PC-3 (cell line): Measurements from ENCODE around the gene CFAP54. TPM values are rescaled to one million over a fixed set of nuclear protein-coding genes. Genes with fewer than 3 reads are reported as not detected.
A peak's percentile ranks its signal among the peaks of the same experiment; 100 is the strongest.

ENCODE experiments used
- ATAC-seq: fragments of 200-7000 bp; cut with Tn5 transposase; 2 replicates; pipeline ENCODE4 v1.9.1; 2020; ENCODE audit warnings: mild to moderate bottlenecking, moderate library complexity
- BruUV-seq: library from RNA; stranded (reverse); fragments of 400-500 nt; replicated peaks from 2 replicates; lab custom pipeline; 2021; lab: Mats Ljungman, UMichigan
- CTCF ChIA-PET: fragments of 300-600 bp; sonication (Branson Sonifier 250); formaldehyde crosslinking; loops from one replicate; lab custom pipeline; 2022; ENCODE audit warnings: antibody characterized with exemption; lab: Charles Lee
- POLR2A ChIA-PET: fragments of 300-600 bp; sonication (Branson Sonifier 250); formaldehyde crosslinking; loops from one replicate; lab custom pipeline; 2022; ENCODE audit warnings: antibody characterized with exemption; ENCODE audit not compliant: unreplicated experiment; lab: Charles Lee
- DNase-seq: peaks from one replicate; pipeline ENCODE4 v3.0.0-alpha.2; 2015
- H2AFZ ChIP-seq: fragments of 300-600 bp; sonication (generic); 2 replicates; pipeline ENCODE4 v1.6.0; 2016; ENCODE audit warnings: antibody characterized with exemption, low read length
- H3F3A ChIP-seq: fragments of 300-600 bp; sonication (generic); one replicate; pipeline ENCODE4 v1.6.0; 2017; ENCODE audit warnings: antibody characterized with exemption, low read length, control low read depth, mild to moderate bottlenecking; ENCODE audit not compliant: unreplicated experiment
- H3K27ac ChIP-seq: fragments of 300-600 bp; sonication (generic); 2 replicates; pipeline ENCODE4 v1.5.1; 2016; ENCODE audit warnings: mild to moderate bottlenecking, low read length
- H3K27me3 ChIP-seq: fragments of 300-600 bp; sonication (generic); 2 replicates; pipeline ENCODE4 v1.6.1; 2016; ENCODE audit warnings: low read length, mixed read lengths
- H3K36me3 ChIP-seq: fragments of 300-600 bp; sonication (generic); 2 replicates; pipeline ENCODE4 v1.6.1; 2016; ENCODE audit warnings: low read depth, mixed run types, low read length, mixed read lengths
- H3K4me1 ChIP-seq: fragments of 300-600 bp; sonication (generic); 2 replicates; pipeline ENCODE4 v1.5.1; 2016; ENCODE audit warnings: low read length; ENCODE audit not compliant: insufficient read depth
- H3K4me2 ChIP-seq: fragments of 300-600 bp; sonication (generic); 2 replicates; pipeline ENCODE4 v1.6.0; 2016; ENCODE audit warnings: low read length
- H3K4me3 ChIP-seq: fragments of 300-600 bp; sonication (generic); 2 replicates; pipeline ENCODE4 v1.5.1; 2016; ENCODE audit warnings: mild to moderate bottlenecking, low read length, mixed read lengths
- H3K79me2 ChIP-seq: fragments of 300-600 bp; sonication (generic); 2 replicates; pipeline ENCODE4 v1.6.1; 2017; ENCODE audit warnings: low read length, mixed read lengths
- H3K9ac ChIP-seq: fragments of 300-600 bp; sonication (generic); 2 replicates; pipeline ENCODE4 v1.6.0; 2016; ENCODE audit warnings: mild to moderate bottlenecking, low read length
- H3K9me2 ChIP-seq: fragments of 300-600 bp; sonication (generic); replicated peaks from 2 replicates; pipeline ENCODE4 v1.6.1; 2016; ENCODE audit warnings: mixed run types, low read length, mixed read lengths
- H3K9me3 ChIP-seq: fragments of 300-600 bp; sonication (generic); 2 replicates; pipeline ENCODE4 v1.6.1; 2016; ENCODE audit warnings: low read length, mixed read lengths
- H4K20me1 ChIP-seq: fragments of 300-600 bp; sonication (generic); 2 replicates; pipeline ENCODE4 v1.6.1; 2016; ENCODE audit warnings: low read length, mixed read lengths
- EZH2 ChIP-seq: fragments of 300-600 bp; sonication (generic); IDR thresholded peaks from one replicate; pipeline ENCODE4 v1.6.1; 2017; ENCODE audit warnings: antibody characterized with exemption, mild to moderate bottlenecking, low read length; ENCODE audit not compliant: unreplicated experiment
- EZH2phosphoT487 ChIP-seq: fragments of 300-600 bp; sonication (generic); IDR thresholded peaks from 2 replicates; pipeline ENCODE4 v1.6.1; 2018; ENCODE audit warnings: mild to moderate bottlenecking, antibody characterized with exemption, low read length, borderline replicate concordance
- intact Hi-C: fragments of 100-400 bp; cut with micrococcal nuclease; formaldehyde crosslinking; loops from 2 replicates; pipeline ENCODE4 v1.9.0; 2023
- total RNA-seq: library from RNA; depleted of rRNA; stranded (reverse); fragments of >200 nt; gene quantifications from 2 replicates; pipeline ENCODE4 v1.2.3, GENCODE V29; 2014
- TF ChIP-seq, protein P1 (sequence below): fragments of 300-600 bp; sonication (generic); conservative IDR thresholded peaks from 2 replicates; pipeline ENCODE4 v1.5.1; 2017; ENCODE audit warnings: antibody characterized with exemption, low read depth, mild to moderate bottlenecking, low read length

Gene CFAP54
- total RNA-seq, 1 experiment from 2014 or later: 0.77 TPM

DNA sequence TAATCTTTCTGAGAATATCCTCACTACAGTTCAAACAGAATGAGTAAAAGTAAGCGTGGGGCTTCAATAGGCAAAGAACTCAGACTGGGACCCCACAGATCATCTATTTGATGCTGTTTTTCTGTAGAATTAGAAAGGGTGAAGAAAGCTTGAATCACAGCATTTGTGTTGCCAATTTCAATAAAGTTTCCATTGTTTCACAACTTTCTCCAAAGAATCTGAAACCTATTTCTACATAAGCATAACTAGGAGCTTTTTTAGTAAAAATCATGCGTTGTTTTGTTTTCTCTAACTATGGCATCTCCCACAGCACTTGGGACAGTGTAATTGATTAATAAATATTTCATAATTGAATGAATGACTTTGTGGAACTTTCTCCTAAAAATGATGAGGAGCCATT, 401.0 kb downstream of the CFAP54 start:
- no peaks in the 10 kb centered on the region for H3K27me3 ChIP-seq
- H3K79me2 ChIP-seq: no peaks in the 10 kb centered on the region
- ATAC-seq (no peak), DNase-seq (no peak)
- H3K4me3 ChIP-seq: no peak overlapping the region; the same call in 1 of the 2 replicates
- ChIA-PET POLR2A (no interaction called here), CTCF (interaction anchor here (0.6 kb wide), 1 partner anchor 112 kb away, joined by 3 read pairs; no protein-coding TSS in a partner anchor)
- H3F3A ChIP-seq: no peaks in the 10 kb centered on the region
- TF ChIP-seq EZH2phosphoT487: no peak
- TF ChIP-seq EZH2: no peak
- TF ChIP-seq, protein P1, sequence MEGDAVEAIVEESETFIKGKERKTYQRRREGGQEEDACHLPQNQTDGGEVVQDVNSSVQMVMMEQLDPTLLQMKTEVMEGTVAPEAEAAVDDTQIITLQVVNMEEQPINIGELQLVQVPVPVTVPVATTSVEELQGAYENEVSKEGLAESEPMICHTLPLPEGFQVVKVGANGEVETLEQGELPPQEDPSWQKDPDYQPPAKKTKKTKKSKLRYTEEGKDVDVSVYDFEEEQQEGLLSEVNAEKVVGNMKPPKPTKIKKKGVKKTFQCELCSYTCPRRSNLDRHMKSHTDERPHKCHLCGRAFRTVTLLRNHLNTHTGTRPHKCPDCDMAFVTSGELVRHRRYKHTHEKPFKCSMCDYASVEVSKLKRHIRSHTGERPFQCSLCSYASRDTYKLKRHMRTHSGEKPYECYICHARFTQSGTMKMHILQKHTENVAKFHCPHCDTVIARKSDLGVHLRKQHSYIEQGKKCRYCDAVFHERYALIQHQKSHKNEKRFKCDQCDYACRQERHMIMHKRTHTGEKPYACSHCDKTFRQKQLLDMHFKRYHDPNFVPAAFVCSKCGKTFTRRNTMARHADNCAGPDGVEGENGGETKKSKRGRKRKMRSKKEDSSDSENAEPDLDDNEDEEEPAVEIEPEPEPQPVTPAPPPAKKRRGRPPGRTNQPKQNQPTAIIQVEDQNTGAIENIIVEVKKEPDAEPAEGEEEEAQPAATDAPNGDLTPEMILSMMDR: no peak
- no peaks in the 10 kb centered on the region for H4K20me1 ChIP-seq
- H3K9me2 ChIP-seq: no peaks in the 10 kb centered on the region
- H3K36me3 ChIP-seq: no peaks in the 10 kb centered on the region
- no TSS peak for BruUV-seq
- intact Hi-C loops: no loop called here
- no peak overlapping the region for H3K9ac ChIP-seq
- H2AFZ ChIP-seq: 0 out of 2 replicates have a peak overlapping the region, but pooled peaks have one; percentile 0
- peaks cover 21% of the 10 kb centered on the region for H3K4me1 ChIP-seq
- H3K9me3 ChIP-seq: no peaks in the 10 kb centered on the region
- peak overlapping the region; percentile 48 for H3K4me2 ChIP-seq
- H3K27ac ChIP-seq: peak overlapping the region; percentile 48

DNA sequence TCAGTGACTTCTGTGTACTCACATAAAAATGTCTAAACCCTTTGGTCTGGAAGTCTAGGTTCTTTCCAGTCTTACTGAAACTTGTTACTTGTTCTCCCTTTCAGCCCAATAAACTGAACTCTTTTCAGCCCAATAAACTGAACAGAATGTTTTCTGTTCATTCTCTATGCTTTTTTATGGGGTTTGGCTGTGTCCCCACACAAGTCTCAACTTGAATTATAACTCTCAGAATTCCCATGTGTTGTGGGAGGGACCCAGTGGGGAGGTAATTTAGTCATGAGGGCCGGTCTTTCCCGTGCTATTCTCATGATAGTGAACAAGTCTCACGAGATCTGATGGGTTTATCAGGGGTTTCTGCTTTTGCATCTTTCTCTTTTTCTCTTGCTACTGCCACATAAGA, 402.7 kb downstream of the CFAP54 start:
- Histone ChIP-seq H3K4me3 (no peak overlapping the region), H3K27ac (no peak overlapping the region), H3F3A (no peaks in the 10 kb centered on the region), H3K9ac (no peak overlapping the region), H3K4me1 (peaks cover 21% of the 10 kb centered on the region), H2AFZ (no peak overlapping the region), H3K27me3 (no peaks in the 10 kb centered on the region), H4K20me1 (no peaks in the 10 kb centered on the region), H3K9me2 (no peaks in the 10 kb centered on the region), H3K36me3 (no peaks in the 10 kb centered on the region), H3K9me3 (no peaks in the 10 kb centered on the region), H3K79me2 (no peaks in the 10 kb centered on the region), H3K4me2 (no peak overlapping the region)
- intact Hi-C loops: no loop called here
- no TSS peak for BruUV-seq
- POLR2A ChIA-PET: no interaction called here
- DNase-seq (no peak), ATAC-seq (no peak)
- no peak for TF ChIP-seq EZH2
- TF ChIP-seq, protein P1: no peak
- TF ChIP-seq EZH2phosphoT487: no peak
- CTCF ChIA-PET: no interaction called here

DNA sequence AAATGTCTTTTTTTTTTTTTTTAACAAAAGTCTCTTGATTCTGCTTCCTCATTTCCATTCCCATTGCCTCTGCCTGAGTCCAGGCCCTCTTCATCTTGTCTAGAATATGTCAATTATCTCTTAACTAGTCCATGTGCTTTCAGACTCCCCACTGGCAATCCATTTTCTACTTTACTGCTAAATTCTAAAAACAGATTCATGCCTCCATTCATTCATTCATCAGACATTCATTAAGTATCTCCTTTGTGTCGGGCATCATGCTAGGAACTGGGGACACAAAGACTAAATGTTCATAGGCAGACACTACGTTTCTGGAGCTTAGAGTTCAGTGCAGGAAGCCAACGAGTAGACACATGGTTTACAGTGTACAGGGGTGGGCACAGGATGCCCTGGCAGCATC, 408.0 kb downstream of the CFAP54 start:
- intact Hi-C loops: no loop called here
- ATAC-seq (no peak), DNase-seq (no peak)
- CTCF ChIA-PET: no interaction called here
- Histone ChIP-seq H3K9me2 (no peaks in the 10 kb centered on the region), H3K27me3 (no peaks in the 10 kb centered on the region), H3K36me3 (no peaks in the 10 kb centered on the region), H3K4me1 (no peaks in the 10 kb centered on the region), H3K4me3 (no peak overlapping the region), H3K27ac (no peak overlapping the region), H3F3A (no peaks in the 10 kb centered on the region), H3K79me2 (no peaks in the 10 kb centered on the region), H2AFZ (no peak overlapping the region), H3K9ac (no peak overlapping the region), H4K20me1 (no peaks in the 10 kb centered on the region), H3K9me3 (no peaks in the 10 kb centered on the region), H3K4me2 (no peak overlapping the region)
- BruUV-seq: no TSS peak
- POLR2A ChIA-PET: no interaction called here
- TF ChIP-seq EZH2phosphoT487: no peak
- TF ChIP-seq EZH2: no peak
- TF ChIP-seq, protein P1: no peak
